Chondrocyte (in vitro differentiated cells): ENCODE measurements around the gene PSD2. TPM values are rescaled to one million over a fixed set of nuclear protein-coding genes. Genes with fewer than 3 reads are reported as not detected.

Experiments
- DNase-seq: peaks from one replicate; pipeline ENCODE4 v3.0.0; 2021; ENCODE audit warnings: mixed read lengths, low spot score
- H3K27ac Mint-ChIP-seq: one replicate; pipeline ENCODE4 v1.8.0; 2021; ENCODE audit warnings: mild to moderate bottlenecking, moderate library complexity, mixed read lengths; ENCODE audit not compliant: unreplicated experiment
- H3K27me3 Mint-ChIP-seq: 2 replicates; pipeline ENCODE4 v1.8.0; 2021; ENCODE audit warnings: low read depth, mixed read lengths
- H3K36me3 Mint-ChIP-seq: 2 replicates; pipeline ENCODE4 v1.8.0; 2021; ENCODE audit warnings: low read depth, mixed read lengths
- H3K4me1 Mint-ChIP-seq: 2 replicates; pipeline ENCODE4 v1.8.0; 2021; ENCODE audit warnings: low read depth, mild to moderate bottlenecking, mixed read lengths
- H3K4me3 Mint-ChIP-seq: one replicate; pipeline ENCODE4 v1.8.0; 2021; ENCODE audit warnings: mild to moderate bottlenecking, moderate library complexity, mixed read lengths; ENCODE audit not compliant: unreplicated experiment
- H3K9me3 Mint-ChIP-seq: 2 replicates; pipeline ENCODE4 v1.8.0; 2021; ENCODE audit warnings: low read depth, mixed read lengths
- CTCF ChIP-seq: fragments of 200-600 bp; sonication (generic); IDR thresholded peaks from 2 replicates; pipeline ENCODE4 v1.5.0; 2021; ENCODE audit warnings: antibody characterized with exemption, mild to moderate bottlenecking, moderate library complexity
- total RNA-seq: library from RNA; stranded (reverse); gene quantifications from 3 replicates; pipeline ENCODE4 v1.2.1, GENCODE V29; 2021

Gene PSD2
- total RNA-seq, 1 donor from 2014 or later = 0.47 TPM

GRCh38 chr5:139794067-139794846 is 1.4 kb upstream of the PSD2 start:
- peaks cover 54% of the 10 kb centered on the region for H3K27me3 Mint-ChIP-seq
- DNase-seq = no peak
- no peak for TF ChIP-seq CTCF
- H3K4me3 Mint-ChIP-seq = no peak overlapping the region
- peaks cover 8% of the 10 kb centered on the region for H3K4me1 Mint-ChIP-seq
- no peak overlapping the region for H3K27ac Mint-ChIP-seq
- no peaks in the 10 kb centered on the region for H3K36me3 Mint-ChIP-seq
- no peaks in the 10 kb centered on the region for H3K9me3 Mint-ChIP-seq

- Mint-ChIP-seq H3K4me1 (peaks cover 8% of the 10 kb centered on the region), H3K27me3 (peaks cover 71% of the 10 kb centered on the region), H3K9me3 (no peaks in the 10 kb centered on the region), H3K27ac (no peak overlapping the region), H3K36me3 (peaks cover 1% of the 10 kb centered on the region), H3K4me3 (peak overlapping the region; percentile 35)
- DNase-seq = no peak
- TF ChIP-seq CTCF = no peak
Measured at GRCh38 chr5:139796061-139796806, 626 bp downstream of the PSD2 start.

GRCh38 chr5:139797335-139797734 is 1.7 kb downstream of the PSD2 start:
- Mint-ChIP-seq H3K4me3 (no peak overlapping the region), H3K27me3 (peaks cover 75% of the 10 kb centered on the region), H3K4me1 (peaks cover 8% of the 10 kb centered on the region), H3K36me3 (peaks cover 3% of the 10 kb centered on the region), H3K27ac (no peak overlapping the region), H3K9me3 (no peaks in the 10 kb centered on the region)
- DNase-seq = no peak
- TF ChIP-seq CTCF = no peak

- Mint-ChIP-seq H3K4me3 (no peak overlapping the region), H3K4me1 (peaks cover 8% of the 10 kb centered on the region)
- DNase-seq = no peak
Measured at GRCh38 chr5:139797856-139798510, 2.4 kb downstream of the PSD2 start.

More at GRCh38 chr5:139797856-139798510, 2.4 kb downstream of the PSD2 start:
- Mint-ChIP-seq H3K27me3 (peaks cover 79% of the 10 kb centered on the region), H3K9me3 (no peaks in the 10 kb centered on the region), H3K36me3 (peaks cover 3% of the 10 kb centered on the region), H3K27ac (no peak overlapping the region)
- no peak for TF ChIP-seq CTCF
